T-helper 1 cell (primary cell): ENCODE results near the gene GPC3.
"Not testable (repeated sequence)": the region's sequence is repeated elsewhere in the genome, so short reads cannot be mapped to it uniquely, and the experiment has no call there.

Experiments
- DNase-seq, 5 donors: peaks; one replicate each; pipeline ENCODE4 v3.0.0-alpha.2; 2012 to 2020
- total RNA-seq, 4 donors: gene quantifications; one replicate each; lab custom pipeline; 2026; lab: John Stamatoyannopoulos, UW

GPC3 gene
- total RNA-seq, result 0 to 0.46 (median 0.21) reads per million in 4 donors

DNA sequence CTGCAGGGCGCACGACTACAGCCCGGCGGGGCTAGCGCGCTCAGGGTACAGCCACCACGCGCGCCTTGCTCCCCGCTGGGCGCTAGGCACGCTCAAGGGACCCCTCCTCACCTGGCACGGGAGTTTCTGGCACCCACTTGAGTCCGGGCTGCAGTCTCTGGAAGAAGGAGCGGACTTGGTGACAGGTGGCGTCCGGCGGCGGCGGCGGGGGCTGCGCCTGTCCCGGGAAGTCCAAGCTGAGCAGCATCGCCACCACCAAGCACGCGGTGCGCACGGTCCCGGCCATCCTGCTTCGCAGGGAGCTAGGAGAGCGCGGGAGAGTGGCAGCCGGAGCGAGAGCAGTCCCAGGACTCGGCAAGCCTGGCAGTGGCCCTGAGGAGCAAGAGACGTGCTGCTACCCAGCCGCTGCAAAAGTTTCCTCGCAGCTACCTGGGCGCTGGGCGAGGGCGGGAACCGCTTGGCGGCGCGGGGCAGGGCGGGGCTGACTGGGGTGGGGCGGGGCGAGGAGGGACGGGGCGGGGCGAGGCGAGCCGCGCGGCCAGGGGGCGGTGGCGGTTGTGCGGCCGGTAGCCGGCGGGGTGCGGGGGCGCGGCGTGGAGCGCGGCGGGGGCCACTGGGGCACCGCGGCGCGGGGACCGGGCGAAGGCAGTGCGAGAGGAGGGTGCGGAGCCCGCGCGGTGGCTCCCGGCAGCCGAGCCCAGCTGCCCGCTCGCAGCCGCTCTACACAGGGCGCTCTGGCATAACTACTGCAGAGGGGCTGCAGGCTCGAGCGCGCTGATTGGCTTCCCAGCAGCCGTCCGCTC lies at the start of gene GPC3:
GPC3 (minus strand) TSS at position 431 of the 803 bp plus-strand sequence.
- peak; percentile 4 to 30 (median 7) for DNase-seq

DNA sequence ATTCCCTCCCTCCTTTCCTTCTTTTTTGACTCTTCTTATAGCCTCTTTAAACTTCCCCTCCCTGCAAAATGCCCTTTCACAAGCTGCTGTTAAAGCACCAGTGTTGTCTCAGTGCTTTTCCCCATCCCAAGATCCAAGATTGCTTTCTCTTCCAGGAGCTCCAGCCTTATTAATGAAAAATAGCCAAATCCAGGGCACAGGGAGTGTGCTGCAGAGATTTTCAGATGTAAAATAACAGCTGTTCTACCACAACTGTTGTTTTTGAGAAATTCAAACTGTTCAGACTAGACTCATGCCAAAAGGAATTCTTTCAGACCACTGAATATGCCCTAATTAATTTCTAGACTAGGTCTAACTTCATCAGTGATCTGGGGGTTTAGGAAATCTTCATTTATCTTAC lies 47.0 kb upstream of the GPC3 start:
- DNase-seq, result no peak

DNA sequence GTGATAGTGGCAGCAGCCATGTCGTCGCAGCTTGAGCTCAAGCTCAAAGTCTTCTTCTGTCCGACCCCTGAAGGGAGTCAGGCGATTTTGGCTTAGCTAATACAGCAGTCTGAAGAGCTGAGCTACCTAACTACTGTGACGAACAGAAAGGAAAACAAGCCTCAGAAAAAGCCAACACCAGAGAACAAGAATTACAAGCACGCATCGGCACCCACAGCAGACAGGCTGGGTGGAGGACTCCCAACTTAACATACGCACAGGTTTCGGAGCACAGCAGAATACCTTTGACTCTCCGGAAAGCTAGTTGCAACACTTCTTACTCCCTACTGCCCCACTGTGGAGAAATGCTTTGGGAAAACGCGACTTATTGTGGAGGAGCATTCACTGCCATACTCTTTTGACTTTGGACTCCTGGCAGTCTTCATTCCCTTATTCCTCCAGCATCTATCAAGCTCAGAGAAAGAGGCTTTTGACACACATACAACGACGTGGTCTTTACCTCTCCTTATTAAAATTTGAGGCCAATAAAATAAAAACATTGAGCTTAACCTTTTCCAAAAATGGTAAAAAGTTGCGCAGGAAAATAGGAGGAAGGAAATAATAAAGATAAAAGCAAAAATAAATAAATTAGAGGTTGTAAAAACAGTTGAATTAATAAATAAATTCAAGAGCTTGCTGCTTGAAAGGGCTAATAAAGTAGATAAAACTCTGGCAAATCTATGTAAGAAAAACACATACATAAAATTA lies 41.3 kb upstream of the GPC3 start:
- DNase-seq, result peak in 2 of 5 donors; percentile 0 to 23

DNA sequence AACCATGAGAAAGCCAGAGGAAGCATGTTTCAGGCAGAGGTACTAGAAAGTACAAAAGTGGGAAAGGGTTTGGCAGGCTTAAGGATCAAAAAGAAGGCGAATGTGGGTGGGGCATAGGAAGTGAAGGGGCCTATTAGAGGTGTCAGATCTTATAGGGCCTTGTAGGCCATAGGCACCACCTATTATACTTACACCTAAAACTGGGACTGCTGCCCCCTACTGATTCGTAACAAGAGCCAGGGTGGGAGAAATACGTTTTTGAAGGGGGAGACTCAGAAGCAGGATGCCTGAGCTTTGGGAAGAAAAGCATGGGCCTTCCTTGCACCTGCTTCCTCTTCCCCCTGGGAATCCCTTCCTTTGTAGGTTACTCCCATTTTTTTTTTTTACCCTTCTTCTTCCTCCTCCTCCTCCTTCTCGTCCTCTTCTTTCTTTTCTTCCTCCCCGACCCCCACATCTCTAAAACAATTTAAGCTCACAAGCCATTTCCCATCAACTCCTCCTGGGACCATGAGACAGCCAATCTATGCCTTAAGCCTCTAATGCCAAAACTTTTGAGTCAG lies 40.7 kb upstream of the GPC3 start:
- DNase-seq, result no peak

DNA sequence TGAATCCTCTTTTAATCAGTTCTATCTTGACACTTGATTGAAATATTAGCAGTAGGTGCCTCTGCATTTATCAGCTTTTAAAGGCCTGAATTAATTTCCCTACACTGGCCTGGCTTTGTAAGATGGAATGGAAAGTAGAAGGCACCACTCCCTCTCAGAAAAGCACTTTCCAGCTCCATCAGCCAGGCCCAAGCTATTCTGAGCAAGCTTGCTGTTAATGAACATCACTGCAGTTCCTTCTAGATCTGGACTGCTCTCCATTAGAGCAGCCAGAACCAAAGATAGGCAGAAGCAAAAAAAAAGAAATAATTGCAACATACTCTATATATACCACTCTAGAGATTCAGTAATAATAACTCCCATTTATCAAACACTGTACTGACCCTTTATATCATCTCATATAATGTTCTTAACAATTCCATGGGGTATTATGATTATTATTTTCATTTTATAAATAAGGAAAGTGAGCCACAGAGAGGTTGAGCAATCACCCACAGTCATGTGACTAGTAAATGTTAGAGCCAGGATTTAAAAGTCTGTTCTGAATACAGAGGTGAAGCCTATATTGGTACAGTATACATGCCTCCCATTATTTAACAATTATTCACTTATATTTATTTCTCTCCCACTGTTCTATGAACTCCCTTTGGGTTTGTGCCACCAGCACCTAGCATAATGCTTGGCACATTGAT lies 39.4 kb upstream of the GPC3 start:
- no peak for DNase-seq

DNA sequence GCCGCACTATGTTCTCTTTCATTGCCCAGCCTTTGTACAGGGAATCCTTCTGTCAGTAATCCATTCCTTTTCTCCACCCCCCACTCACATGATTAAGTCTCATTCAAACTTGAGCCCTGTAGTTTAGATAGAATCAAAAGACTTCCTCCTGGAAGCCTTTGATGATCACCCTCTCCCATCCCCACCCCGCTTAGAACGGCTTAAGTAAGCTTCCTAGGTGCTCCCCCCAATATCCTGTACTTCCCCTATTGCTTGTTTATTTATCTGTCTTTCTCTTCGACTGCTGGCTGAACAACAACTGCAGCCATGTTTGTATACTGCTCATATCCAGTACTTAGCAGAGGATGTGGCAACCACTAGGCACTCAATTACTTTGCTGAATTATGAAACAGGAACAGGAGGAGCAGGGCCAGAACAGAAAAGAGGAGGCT lies 38.5 kb upstream of the GPC3 start:
- no peak for DNase-seq

DNA sequence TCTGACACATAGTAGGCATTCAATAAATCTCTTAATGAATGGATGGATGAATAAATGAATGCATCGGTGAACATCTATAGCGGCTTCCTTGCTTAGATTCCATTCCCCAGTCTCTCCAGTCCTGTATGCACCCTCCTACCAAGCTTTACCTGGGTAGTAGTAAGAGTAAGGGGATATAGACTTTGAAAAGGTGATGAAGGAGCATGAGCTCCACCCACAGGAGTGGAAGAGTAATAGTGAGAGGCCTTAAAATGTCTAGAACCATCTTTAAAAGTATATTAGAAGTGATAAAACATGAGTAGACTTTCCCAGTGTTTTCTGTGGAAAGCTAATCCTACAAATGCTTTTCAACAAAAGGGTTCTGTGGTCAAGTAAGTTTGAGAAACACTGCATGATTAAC lies 35.5 kb upstream of the GPC3 start:
- no peak for DNase-seq

DNA sequence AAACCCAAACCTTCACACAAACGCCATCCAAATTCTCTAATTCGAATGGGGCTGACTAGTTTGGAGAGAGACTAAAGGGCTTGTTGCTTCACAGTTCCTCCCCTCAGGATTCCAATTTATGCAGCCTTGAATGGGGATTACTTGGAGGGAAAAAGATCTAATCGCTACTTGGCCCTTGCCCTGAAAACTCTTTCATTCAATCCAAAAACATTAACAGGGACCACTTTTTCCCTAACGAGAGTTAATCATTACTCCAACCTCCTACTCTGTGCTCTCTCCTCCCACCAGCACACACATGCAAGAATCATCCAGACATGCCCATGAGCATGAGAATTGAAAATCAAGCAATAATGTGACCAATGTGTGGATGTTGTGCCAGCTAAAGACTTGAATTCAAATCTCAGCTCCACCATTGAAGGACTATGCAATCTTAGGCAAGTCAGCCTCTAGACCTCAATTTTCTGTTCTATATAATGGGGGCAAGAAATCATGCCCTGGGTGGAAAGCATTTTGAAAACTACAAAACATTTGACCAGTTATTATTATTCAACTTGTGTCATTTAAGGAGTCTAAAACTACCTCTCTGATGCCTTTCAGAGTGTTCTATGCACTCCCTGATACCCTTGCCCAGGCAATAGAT lies 34.3 kb upstream of the GPC3 start:
- DNase-seq, result no peak

DNA sequence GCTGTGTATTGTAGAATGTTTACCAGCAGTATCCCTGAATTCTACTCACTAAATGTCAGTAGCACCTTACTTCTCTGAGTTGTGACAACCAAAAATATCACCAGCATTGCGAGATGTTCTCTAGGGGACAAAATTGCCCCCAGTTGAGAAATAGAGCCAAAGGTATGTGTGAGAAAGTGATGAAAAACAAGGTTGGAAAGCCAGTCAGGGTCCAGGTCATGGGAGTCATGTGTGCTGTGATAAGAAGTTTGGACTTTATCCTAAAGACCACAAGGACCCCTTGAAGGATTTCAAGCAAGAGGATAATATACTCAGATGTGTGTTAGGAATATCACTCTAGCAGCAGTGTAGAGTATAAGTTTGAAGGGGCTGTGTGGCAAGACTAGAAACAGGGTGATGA lies 30.9 kb upstream of the GPC3 start:
- not testable (repeated sequence) for DNase-seq

DNA sequence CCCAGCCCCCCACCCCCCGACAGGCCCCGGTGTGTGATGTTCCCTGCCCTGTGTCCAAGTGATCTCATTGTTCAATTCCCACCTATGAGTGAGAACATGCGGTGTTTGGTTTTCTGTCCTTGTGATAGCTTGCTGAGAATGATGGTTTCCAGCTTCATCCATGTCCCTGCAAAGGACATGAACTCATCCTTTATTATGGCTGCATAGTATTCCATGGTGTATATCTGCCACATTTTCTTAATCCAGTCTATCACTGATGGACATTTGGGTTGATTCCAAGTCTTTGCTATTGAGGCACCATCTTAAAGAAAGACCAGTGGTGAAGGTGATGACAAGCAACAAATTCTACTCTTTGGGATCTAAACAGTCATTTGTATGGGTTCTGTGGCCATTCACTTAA lies 30.1 kb upstream of the GPC3 start:
- DNase-seq, result not testable (repeated sequence)

DNA sequence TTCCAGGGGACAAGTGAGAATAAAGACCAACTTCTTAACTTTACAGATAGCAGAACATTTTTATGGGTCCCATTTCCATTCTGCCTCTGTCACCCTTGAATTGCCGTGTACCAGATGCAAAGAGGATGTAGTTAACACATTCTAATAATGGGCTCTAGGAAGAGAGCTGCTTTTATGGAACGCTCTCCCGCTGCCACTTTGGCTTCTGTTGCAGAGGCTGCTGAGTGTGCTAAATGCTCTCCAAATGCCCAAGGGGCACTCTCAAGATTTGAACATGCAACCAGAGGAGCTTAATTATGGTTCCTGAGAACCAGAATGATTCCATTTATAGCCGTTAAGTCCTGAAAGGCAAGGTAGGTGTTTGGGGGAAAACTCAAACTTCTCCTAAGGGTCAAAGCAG lies 28.1 kb upstream of the GPC3 start:
- DNase-seq, result no peak

DNA sequence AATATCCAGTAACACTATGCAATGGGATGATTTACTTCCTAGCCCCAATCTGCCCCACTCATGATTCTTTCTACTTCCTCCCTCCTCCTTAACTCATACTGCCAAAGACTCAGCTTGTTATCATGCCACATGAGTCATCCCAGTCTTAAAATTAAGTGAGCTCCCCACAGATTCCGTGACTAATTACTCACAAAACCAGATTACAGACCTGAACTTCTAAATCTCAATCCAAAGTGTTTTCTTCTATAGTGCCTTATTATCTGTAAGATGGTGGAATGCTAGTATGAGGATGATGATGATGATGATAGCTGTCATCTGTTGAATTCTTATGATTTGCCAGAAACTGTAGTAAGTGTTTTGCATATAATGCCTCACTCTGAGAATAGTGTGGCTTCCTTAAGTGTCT lies 27.7 kb upstream of the GPC3 start:
- DNase-seq, result peak in 1 of 5 donors; percentile 6

DNA sequence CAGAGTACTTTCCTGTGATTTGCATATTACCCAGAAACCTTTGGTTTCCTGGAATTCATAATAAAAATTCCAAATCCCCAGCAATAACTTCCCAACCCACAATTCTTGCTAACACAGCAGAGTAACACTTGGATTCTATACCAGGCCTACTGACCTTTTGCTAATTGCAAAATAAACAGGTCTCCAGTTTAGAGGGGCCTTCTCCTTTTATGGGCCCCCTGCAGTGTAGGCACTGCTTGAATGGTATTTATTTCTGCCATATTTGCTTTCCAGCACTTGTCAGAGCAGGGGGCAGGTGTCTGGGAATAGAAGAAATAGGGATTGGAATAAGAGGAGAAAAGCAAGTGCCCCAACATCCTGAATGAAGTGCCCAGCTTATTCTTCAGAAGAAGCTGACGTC lies 25.3 kb upstream of the GPC3 start:
- no peak for DNase-seq

DNA sequence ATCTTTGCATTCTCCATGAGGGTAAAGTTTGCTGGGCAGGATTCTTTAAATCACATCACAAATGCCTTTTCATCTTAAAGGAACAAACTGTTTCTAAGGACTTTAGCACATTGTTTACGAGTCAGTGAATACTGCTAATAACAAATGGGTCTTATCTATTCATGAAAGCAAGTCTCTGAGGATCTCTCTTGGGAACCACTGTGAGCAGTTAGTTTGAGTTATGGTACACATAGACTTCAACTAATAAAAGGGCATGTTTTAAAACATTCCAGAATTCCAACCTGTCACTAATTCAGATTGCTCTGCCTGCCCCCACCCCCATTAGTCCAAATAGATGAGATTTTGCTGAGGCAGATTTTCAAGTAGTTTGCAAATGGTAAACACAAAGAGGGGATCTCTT lies 22.3 kb upstream of the GPC3 start:
- no peak for DNase-seq

DNA sequence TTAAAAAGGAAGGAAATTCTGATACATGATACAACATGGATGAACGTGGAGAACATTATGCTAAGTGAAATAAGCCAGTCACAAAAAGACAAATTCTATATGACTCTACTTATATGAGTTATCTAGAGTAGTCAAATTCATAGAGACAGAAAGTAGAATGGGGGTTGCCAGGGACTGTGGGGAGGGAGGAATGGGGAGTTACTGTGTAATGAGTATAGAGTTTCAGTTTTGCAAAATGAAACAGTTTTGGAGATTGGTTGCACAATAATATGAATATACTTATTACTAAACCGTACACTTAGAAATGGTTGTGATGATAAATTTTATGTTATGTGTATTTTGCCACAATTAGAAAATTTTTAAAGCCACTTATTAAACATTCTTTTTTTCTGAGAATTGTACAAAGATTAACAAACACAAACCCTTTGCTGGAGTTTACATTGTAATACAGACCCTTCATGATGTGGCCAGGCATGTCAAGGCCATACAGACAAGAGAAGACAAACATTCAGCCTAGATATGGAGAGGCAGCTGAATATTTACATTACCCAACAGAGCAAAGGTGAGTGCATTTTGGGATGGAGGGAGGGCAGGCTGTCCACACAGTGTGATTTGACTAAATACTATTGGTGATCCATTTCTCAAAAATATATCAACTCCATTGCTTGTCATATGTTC lies 21.2 kb upstream of the GPC3 start:
- peak in 1 of 5 donors; percentile 29 for DNase-seq

DNA sequence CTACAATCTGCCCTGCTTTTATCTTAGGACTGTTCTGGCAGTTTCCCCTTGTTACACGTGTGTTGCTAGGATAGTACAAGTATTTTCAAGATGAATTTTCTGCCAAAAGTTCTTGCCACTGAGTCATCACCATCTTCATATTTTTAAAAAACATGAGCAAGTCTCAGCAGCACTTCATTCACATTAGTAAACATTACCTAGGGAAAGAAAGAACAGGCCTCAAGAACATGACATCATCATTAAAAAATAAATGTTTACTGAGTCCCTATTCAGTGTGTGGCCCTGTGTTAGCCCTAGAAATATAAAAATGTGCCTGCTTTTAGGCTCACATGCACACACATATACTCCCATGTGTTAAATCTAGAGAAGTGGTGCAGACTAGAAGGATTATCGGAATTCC lies 18.7 kb upstream of the GPC3 start:
- no peak for DNase-seq

DNA sequence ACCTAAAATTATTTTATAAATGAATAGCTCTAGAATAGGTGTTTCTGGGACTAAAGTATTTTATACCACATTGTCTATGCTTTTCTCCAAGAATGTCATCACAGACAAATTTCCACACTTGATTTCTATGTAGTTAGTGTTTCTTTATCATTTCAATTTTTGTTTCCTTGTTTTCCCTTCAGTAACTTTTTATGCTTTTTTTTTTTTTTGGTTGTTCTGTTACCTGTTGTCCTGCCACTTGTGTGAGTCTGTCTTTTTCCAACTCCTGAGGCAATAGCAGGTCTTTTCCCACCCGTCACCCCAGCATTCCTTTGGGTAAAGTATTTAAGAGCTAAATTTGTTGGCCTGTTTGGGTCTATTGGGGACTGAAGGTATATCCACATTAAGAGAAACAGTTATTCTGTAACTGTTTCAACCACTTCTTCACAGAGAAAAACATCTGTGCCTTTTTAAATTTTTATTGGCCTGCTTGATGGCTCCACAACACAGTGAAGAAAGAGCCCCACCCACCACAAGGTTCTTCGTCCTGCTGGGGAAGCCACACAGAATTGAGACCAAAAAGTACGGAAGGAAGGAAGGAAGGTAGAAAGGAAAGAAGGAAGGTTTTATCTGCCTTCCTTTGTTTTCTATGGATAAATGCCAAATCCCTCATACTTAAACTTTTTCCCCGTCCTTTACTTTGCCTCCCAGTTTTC lies 17.7 kb upstream of the GPC3 start:
- DNase-seq, result no peak

DNA sequence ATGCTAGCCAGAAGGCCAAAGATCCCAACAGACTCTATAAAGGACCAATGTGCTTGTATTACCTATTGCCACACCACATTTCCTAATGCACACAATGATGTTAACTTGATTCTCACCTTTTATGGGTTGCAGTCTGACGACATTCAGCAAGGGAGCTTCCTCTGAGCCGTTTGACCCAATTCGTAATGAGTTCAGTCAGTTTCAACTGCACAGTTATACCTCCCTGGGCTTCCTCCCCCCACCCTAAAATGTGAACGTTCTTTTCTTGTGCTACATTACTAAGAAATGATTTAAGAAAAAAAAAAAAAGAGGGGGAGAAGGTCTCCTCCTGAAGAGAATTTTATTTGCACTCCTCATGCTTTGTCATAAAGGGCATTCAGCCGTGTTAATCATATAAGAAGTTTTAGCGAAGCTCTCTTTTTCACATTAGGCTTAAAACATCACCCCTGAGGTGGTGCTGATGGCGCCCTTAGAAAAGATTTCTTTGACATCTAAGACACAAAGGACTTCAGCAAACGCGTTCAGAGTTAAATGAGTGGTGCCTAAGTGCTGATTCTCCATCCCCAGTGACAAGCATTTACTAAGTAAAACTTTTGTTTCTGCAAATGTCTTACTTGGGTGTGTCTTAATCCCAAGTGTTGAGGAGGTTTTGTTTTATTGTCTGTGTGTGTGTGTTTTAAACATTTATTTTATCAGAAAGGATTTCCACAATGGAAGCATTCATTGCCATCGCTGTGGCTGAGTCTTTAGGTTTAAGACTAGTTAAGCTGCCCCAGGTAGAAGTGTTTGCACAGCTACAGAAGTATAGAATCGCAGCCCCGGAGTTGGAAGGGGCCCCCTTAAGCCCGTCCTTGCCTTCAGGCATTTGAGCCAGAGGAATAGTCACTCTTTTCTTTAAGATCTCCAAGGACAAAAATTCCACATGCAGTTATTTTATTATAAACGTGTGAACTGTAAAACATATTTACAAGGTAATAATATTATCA lies 15.2 kb upstream of the GPC3 start:
- no peak for DNase-seq

DNA sequence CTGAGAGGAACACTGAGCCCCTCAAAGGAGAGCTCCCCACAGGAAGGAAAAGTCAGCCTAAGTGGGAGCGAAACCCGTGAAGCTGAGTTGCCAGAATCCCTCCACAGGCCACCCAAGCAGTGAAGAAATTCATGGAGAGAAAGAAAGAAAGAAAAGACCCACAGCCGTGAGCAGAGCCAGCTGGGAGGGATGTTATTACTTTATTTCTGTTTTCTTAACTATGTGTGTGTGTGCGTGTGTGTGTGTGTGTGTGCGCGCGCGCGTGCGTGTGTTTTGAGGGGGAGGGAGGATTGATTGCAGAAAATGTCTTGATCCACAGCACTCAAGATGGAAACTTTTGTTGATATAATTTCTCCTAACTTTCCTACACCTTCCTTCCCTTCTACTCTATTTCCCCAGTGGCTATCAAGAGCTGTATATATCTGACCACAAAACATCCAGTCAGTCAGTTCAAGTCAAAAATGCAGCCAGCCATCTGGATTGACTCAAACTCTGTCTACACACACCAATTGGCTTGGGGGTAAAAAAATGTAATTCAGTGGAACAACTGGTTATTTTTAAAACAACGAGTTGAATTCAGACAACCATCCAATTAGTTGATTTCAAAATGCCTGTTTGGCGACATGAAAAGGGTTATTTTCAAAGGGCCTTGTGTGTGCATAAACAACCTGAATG lies 13.8 kb upstream of the GPC3 start:
- DNase-seq, result no peak

DNA sequence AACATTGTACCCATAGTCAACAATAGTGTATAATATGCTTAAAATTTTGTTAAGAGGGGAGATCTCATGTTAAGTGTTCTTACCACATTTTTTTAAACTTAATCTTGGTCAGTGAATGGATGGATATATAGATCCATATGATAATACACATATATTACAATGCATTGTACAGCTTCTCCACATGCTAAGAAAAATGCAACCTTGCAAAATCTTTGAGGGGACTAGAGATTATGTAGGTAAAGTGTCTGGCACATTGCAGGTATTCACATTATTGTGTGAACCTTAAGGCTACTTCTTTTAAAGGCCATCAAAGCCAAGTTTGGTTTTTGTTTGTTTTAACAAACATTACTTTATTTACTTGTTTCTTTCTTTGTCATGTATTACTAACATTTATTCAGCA lies 10.4 kb upstream of the GPC3 start:
- no peak for DNase-seq
